Loucy (cell line): ENCODE results near the gene COL9A2.

Experiments
- CTCF ChIP-seq: fragments of 200-600 bp; sonication (generic); conservative IDR thresholded peaks from 2 replicates; pipeline ENCODE4 v1.5.1; 2014; ENCODE audit warnings: mild to moderate bottlenecking, antibody characterized with exemption, low read length
- EZH2phosphoT487 ChIP-seq: fragments of 200-600 bp; IDR thresholded peaks from 2 replicates; pipeline ENCODE4 v1.6.1; 2018; ENCODE audit warnings: antibody characterized with exemption, mild to moderate bottlenecking, moderate library complexity, borderline replicate concordance

GRCh38 chr1:40258445-40258769, 58.7 kb downstream of the COL9A2 start:
- TF ChIP-seq CTCF (no peak), EZH2phosphoT487 (no peak)
